ENCODE measurements around the gene SEC61A2. TPM values are rescaled to one million over a fixed set of nuclear protein-coding genes. Genes with fewer than 3 reads are reported as not detected.

SEC61A2 gene
- total and polyA plus RNA-seq, 2 of the 4 experiments (the other 2 are of a cell fraction): 6.8 to 10.3 TPM

DNA sequence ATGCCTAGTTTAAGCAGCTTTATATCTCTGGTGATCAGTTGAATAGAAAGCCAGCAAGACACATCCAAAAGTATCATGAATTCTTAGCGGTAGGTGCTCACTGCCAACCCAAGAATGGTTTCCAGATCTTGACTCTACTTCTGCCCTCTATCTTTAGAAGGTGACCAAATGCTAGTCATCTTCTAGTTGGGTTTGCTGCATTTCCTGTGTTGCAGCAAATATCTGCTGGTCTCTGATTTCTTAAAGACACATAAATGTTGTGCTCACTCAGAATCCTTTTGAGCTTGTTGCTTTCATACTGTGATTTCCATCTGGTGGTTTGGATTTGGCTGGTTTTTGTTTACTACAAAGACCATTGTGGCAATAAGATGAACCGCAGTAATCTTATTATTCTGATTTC lies 68.7 kb downstream of the SEC61A2 start:
- no peaks in the 10 kb centered on the region for H3K9me3 ChIP-seq (ENCODE audit: control insufficient read depth, insufficient read depth, low read length)
- H3K27me3 ChIP-seq (ENCODE audit: control insufficient read depth, insufficient read depth, low read length): no peaks in the 10 kb centered on the region
- ChIA-PET CTCF (interaction anchor here (0.6 kb wide), 1 partner anchor 848 kb away, joined by 3 read pairs; no protein-coding TSS in a partner anchor), POLR2A (ENCODE audit: unreplicated experiment) (no interaction called here)
- no peak overlapping the region for H3K14ac ChIP-seq (replicated peaks; ENCODE audit: low read depth, low read length)
- no peak overlapping the region for H3K9ac ChIP-seq (ENCODE audit: low read depth, low read length)
- H2AK5ac ChIP-seq (ENCODE audit: low read depth, low read length): no peak overlapping the region
- no peak for ATAC-seq (ENCODE audit: low read depth)
- H3K4me3 ChIP-seq (ENCODE audit: insufficient read depth, low read depth, low read length): no peak overlapping the region
- no peak overlapping the region for H2AK9ac ChIP-seq (replicated peaks; ENCODE audit: low read depth, low read length, poor library complexity)
- no CpG with 5 or more reads among the region's 2 CpGs for WGBS, 2 experiments (ENCODE audit: extremely low coverage in 2 of 2, insufficient read length in 1 of 2)
- dilution Hi-C loops (cut with HindIII; ENCODE audit: low sequenced_read_pairs, unreplicated experiment) (no loop called here), in situ Hi-C loops (cut with MboI; ENCODE audit: low sequenced_read_pairs) (no loop called here), intact Hi-C loops (cut with micrococcal nuclease) (loop anchor here (5.0 kb wide), 2 partner anchors 514 to 879 kb away; no protein-coding TSS in a partner anchor)
- no peak overlapping the region for H3K23ac ChIP-seq (ENCODE audit: low read depth, low read length)
- peaks cover 8% of the 10 kb centered on the region; the same call in 1 of the 2 replicates for H4K20me1 ChIP-seq (ENCODE audit: insufficient read depth, low read length)
- no peak for TF ChIP-seq CHD1 (IDR thresholded peaks at IDR 0.05; ENCODE audit: low read depth, low read length)
- TF ChIP-seq, protein P1, sequence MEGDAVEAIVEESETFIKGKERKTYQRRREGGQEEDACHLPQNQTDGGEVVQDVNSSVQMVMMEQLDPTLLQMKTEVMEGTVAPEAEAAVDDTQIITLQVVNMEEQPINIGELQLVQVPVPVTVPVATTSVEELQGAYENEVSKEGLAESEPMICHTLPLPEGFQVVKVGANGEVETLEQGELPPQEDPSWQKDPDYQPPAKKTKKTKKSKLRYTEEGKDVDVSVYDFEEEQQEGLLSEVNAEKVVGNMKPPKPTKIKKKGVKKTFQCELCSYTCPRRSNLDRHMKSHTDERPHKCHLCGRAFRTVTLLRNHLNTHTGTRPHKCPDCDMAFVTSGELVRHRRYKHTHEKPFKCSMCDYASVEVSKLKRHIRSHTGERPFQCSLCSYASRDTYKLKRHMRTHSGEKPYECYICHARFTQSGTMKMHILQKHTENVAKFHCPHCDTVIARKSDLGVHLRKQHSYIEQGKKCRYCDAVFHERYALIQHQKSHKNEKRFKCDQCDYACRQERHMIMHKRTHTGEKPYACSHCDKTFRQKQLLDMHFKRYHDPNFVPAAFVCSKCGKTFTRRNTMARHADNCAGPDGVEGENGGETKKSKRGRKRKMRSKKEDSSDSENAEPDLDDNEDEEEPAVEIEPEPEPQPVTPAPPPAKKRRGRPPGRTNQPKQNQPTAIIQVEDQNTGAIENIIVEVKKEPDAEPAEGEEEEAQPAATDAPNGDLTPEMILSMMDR (conservative IDR thresholded peaks at IDR 0.05; ENCODE audit: low read depth, low read length): no peak
- TF ChIP-seq, protein P2, sequence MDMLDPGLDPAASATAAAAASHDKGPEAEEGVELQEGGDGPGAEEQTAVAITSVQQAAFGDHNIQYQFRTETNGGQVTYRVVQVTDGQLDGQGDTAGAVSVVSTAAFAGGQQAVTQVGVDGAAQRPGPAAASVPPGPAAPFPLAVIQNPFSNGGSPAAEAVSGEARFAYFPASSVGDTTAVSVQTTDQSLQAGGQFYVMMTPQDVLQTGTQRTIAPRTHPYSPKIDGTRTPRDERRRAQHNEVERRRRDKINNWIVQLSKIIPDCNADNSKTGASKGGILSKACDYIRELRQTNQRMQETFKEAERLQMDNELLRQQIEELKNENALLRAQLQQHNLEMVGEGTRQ (IDR thresholded peaks at IDR 0.05; ENCODE audit: low read depth, low read length): no peak
- TF ChIP-seq NFE2L2 (IDR thresholded peaks at IDR 0.05; ENCODE audit: low read depth, low read length): no peak
- no peak for TF ChIP-seq MXI1 (IDR thresholded peaks at IDR 0.05; ENCODE audit: borderline replicate concordance, low read depth, low read length)
- no peak for TF ChIP-seq RAD21 (IDR thresholded peaks at IDR 0.05; ENCODE audit: low read length)
- no peak for TF ChIP-seq CEBPB (IDR thresholded peaks at IDR 0.05; ENCODE audit: low read depth, low read length)
- TF ChIP-seq SMC3 (IDR thresholded peaks at IDR 0.05; ENCODE audit: low read depth, low read length): no peak
- H2BK120ac ChIP-seq (ENCODE audit: low read depth, low read length): no peak overlapping the region
- H3K4me1 ChIP-seq (ENCODE audit: control insufficient read depth, insufficient read depth, low read length): peaks cover 4% of the 10 kb centered on the region; the same call in 1 of the 2 replicates
- H3K27ac ChIP-seq (ENCODE audit: insufficient read depth, low read length): no peak overlapping the region
- H3K36me3 ChIP-seq (ENCODE audit: control insufficient read depth, insufficient read depth, low read length): peaks cover 20% of the 10 kb centered on the region
- no peak overlapping the region for H3K56ac ChIP-seq (ENCODE audit: extremely low read depth, insufficient read depth, low read length)
- H4K5ac ChIP-seq (ENCODE audit: low read depth, low read length): no peak overlapping the region
- no peak overlapping the region for H2AFZ ChIP-seq (replicated peaks; ENCODE audit: low read length, poor library complexity)
- H2BK20ac ChIP-seq (ENCODE audit: low read depth, low read length): no peak overlapping the region
- no peak for DNase-seq
- no peak overlapping the region for H2BK15ac ChIP-seq (ENCODE audit: low read depth, low read length)
- no peak overlapping the region for H3K4ac ChIP-seq (ENCODE audit: low read depth, low read length)
- H3K79me1 ChIP-seq (ENCODE audit: low read depth in 1 of 2, low read length in 2 of 2): peaks cover 17 to 52% of the 10 kb centered on the region in 2 experiments
- BruUV-seq (replicated peaks): no TSS peak
- H4K91ac ChIP-seq (ENCODE audit: insufficient read depth, low read depth, low read length): no peak overlapping the region
- H3K18ac ChIP-seq (ENCODE audit: low read depth, low read length): no peak overlapping the region
- no peak overlapping the region for H2BK5ac ChIP-seq (ENCODE audit: low read depth, low read length, poor library complexity, severe bottlenecking)
- H3K9me1 ChIP-seq (ENCODE audit: insufficient read depth, low read length): no peaks in the 10 kb centered on the region; the same call in 1 of the 2 replicates
- no peak overlapping the region for H3K4me2 ChIP-seq (ENCODE audit: low read depth, low read length)
- no peak overlapping the region for H4K8ac ChIP-seq (ENCODE audit: low read depth in 2 of 2, low read length in 2 of 2)
